ENCODE data around the gene RAB40A. TPM values are rescaled to one million over a fixed set of nuclear protein-coding genes. Genes with fewer than 3 reads are reported as not detected.
"Not testable (repeated sequence)": the region's sequence is repeated elsewhere in the genome, so short reads cannot be mapped to it uniquely, and the experiment has no call there.

The RAB40A gene
- total and polyA plus RNA-seq, 10 of the 15 experiments (the other 5 are each of a cell fraction or from before 2014, with no cell fraction given) = 0.10 to 0.42 (median 0.26) TPM

DNA sequence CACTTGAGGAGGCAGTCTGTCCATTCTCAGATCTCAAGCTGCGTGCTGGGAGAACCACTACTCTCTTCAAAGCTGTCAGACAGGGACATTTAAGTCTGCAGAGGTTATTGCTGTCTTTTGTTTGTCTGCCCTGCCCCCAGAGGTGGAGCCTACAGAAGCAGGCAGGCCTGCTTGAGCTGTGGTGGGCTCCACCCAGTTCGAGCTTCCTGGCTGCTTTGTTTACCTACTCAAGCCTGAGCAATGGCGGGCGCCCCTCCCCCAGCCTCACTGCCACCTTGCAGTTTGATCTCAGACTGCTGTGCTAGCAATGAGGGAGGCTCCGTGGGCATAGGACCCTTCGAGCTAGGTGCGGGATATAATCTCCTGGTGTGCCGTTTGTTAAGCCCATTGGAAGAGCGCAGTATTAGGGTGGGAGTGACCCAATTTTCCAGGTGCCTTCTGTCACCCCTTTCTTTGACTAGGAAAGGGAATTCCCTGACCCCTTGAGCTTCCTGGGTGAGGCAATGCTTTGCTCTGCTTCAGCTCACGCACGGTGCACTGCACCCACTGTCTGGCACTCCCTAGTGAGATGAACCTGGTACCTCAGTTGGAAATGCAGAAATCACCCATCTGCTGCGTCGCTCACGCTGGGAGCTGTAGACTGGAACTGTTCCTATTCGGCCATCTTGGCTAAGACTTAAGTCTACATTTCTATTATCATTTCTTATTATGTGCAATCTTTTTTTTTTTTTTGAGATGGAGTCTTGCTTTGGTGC is 59.1 kb downstream of the RAB40A start:
- H3K27me3 ChIP-seq (replicated peaks in 1 of 2; ENCODE audit: control insufficient read depth in 2 of 2, insufficient read depth in 2 of 2, low read length in 1 of 2); H3K4me1 ChIP-seq (ENCODE audit: control insufficient read depth, insufficient read depth, low read length); H4K20me1 ChIP-seq (ENCODE audit: control insufficient read depth, insufficient read depth); intact Hi-C loops (cut with micrococcal nuclease; ENCODE audit: unreplicated experiment); H3K36me3 ChIP-seq (ENCODE audit: control insufficient read depth in 2 of 2, insufficient read depth in 2 of 2, low read length in 1 of 2); DNase-seq (ENCODE audit: low read depth, low spot score); H3K27ac ChIP-seq (ENCODE audit: control insufficient read depth, insufficient read depth); POLR2A ChIA-PET; H3K79me2 ChIP-seq (ENCODE audit: control insufficient read depth, insufficient read depth, low read length); BruUV-seq (replicated peaks); H3K4me2 ChIP-seq (ENCODE audit: control insufficient read depth, insufficient read depth); ATAC-seq; H3K9ac ChIP-seq (ENCODE audit: control insufficient read depth, insufficient read depth, low read length); RAD21 ChIA-PET (ENCODE audit: unreplicated experiment); FAIRE-seq; H3K9me3 ChIP-seq (replicated peaks; ENCODE audit: control insufficient read depth, insufficient read depth, low read length); CTCF ChIA-PET; SMC1A ChIA-PET (ENCODE audit: uncharacterized antibody, unreplicated experiment); H2AFZ ChIP-seq (ENCODE audit: control insufficient read depth, low read depth, low read length); H3K4me3 ChIP-seq: not testable (repeated sequence)
- 58% methylated on average over 15 of the region's 15 CpGs for WGBS (ENCODE audit: insufficient coverage, insufficient replicate concordance, low lambda C conversion rate, missing lambda C conversion rate)
- in situ Hi-C loops (cut with MboI) = loop anchor here (10.0 kb wide), 1 partner anchor 115 kb away; no protein-coding TSS in a partner anchor

DNA sequence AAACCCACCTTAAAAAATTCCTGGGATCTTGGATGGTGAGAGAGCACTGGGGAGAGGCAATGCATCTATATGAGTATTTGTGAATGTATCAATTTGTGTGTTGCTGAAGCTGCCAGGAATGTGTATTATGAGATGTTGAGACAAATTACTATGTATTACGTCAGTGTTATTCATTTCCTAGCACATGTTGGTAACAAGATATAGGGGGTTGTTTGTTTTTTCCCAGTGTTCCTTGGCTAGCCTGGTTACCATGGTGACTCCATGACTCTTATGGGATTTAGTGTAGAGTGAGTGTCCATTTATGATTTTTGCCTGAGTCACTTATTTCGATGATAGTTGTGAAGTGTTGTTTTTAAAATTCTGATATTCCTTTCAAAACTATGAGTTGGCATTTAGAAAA is 65.6 kb downstream of the RAB40A start:
- in situ Hi-C loops (cut with MboI) = no loop called here
- ChIA-PET RAD21 (ENCODE audit: unreplicated experiment) (no interaction called here), POLR2A (no interaction called here), CTCF (no interaction called here), SMC1A (ENCODE audit: uncharacterized antibody, unreplicated experiment) (no interaction called here)
- Histone ChIP-seq H2AFZ (ENCODE audit: control insufficient read depth, low read depth, low read length) (no peak overlapping the region), H3K27me3 (replicated peaks in 1 of 2; ENCODE audit: control insufficient read depth in 2 of 2, insufficient read depth in 2 of 2, low read length in 1 of 2) (no peaks in the 10 kb centered on the region), H3K27ac (ENCODE audit: control insufficient read depth, insufficient read depth) (no peak overlapping the region), H3K4me3 (no peak overlapping the region), H3K79me2 (ENCODE audit: control insufficient read depth, insufficient read depth, low read length) (no peaks in the 10 kb centered on the region), H4K20me1 (ENCODE audit: control insufficient read depth, insufficient read depth) (no peaks in the 10 kb centered on the region), H3K4me1 (ENCODE audit: control insufficient read depth, insufficient read depth, low read length) (no peaks in the 10 kb centered on the region), H3K36me3 (ENCODE audit: control insufficient read depth in 2 of 2, insufficient read depth in 2 of 2, low read length in 1 of 2) (no peaks in the 10 kb centered on the region), H3K9ac (ENCODE audit: control insufficient read depth, insufficient read depth, low read length) (no peak overlapping the region), H3K4me2 (ENCODE audit: control insufficient read depth, insufficient read depth) (no peak overlapping the region), H3K9me3 (replicated peaks; ENCODE audit: control insufficient read depth, insufficient read depth, low read length) (no peaks in the 10 kb centered on the region)
- intact Hi-C loops (cut with micrococcal nuclease; ENCODE audit: unreplicated experiment) = no loop called here
- DNase-seq (ENCODE audit: low read depth, low spot score) (no peak), FAIRE-seq (no peak), ATAC-seq (no peak)
- TF ChIP-seq, protein P1, sequence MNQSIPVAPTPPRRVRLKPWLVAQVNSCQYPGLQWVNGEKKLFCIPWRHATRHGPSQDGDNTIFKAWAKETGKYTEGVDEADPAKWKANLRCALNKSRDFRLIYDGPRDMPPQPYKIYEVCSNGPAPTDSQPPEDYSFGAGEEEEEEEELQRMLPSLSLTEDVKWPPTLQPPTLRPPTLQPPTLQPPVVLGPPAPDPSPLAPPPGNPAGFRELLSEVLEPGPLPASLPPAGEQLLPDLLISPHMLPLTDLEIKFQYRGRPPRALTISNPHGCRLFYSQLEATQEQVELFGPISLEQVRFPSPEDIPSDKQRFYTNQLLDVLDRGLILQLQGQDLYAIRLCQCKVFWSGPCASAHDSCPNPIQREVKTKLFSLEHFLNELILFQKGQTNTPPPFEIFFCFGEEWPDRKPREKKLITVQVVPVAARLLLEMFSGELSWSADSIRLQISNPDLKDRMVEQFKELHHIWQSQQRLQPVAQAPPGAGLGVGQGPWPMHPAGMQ (IDR thresholded peaks at IDR 0.05; ENCODE audit: borderline replicate concordance) = no peak
- TF ChIP-seq NRF1 (conservative IDR thresholded peaks at IDR 0.05; ENCODE audit: low read depth, low read length) = no peak
- TF ChIP-seq MTA3 (IDR thresholded peaks at IDR 0.05; ENCODE audit: borderline replicate concordance, low read length) = no peak
- TF ChIP-seq GATAD2B (conservative IDR thresholded peaks at IDR 0.05; ENCODE audit: low read depth) = no peak
- no peak for TF ChIP-seq DPF2 (IDR thresholded peaks at IDR 0.05)
- no peak for TF ChIP-seq NBN (IDR thresholded peaks at IDR 0.05)
- TF ChIP-seq ASH2L (IDR thresholded peaks at IDR 0.05; ENCODE audit: borderline replicate concordance, low read depth) = no peak
- no peak for TF ChIP-seq BACH1 (IDR thresholded peaks at IDR 0.05; ENCODE audit: borderline replicate concordance)
- TF ChIP-seq MXI1 (IDR thresholded peaks at IDR 0.05; ENCODE audit: low read depth, low read length) = no peak
- TF ChIP-seq, protein P2, sequence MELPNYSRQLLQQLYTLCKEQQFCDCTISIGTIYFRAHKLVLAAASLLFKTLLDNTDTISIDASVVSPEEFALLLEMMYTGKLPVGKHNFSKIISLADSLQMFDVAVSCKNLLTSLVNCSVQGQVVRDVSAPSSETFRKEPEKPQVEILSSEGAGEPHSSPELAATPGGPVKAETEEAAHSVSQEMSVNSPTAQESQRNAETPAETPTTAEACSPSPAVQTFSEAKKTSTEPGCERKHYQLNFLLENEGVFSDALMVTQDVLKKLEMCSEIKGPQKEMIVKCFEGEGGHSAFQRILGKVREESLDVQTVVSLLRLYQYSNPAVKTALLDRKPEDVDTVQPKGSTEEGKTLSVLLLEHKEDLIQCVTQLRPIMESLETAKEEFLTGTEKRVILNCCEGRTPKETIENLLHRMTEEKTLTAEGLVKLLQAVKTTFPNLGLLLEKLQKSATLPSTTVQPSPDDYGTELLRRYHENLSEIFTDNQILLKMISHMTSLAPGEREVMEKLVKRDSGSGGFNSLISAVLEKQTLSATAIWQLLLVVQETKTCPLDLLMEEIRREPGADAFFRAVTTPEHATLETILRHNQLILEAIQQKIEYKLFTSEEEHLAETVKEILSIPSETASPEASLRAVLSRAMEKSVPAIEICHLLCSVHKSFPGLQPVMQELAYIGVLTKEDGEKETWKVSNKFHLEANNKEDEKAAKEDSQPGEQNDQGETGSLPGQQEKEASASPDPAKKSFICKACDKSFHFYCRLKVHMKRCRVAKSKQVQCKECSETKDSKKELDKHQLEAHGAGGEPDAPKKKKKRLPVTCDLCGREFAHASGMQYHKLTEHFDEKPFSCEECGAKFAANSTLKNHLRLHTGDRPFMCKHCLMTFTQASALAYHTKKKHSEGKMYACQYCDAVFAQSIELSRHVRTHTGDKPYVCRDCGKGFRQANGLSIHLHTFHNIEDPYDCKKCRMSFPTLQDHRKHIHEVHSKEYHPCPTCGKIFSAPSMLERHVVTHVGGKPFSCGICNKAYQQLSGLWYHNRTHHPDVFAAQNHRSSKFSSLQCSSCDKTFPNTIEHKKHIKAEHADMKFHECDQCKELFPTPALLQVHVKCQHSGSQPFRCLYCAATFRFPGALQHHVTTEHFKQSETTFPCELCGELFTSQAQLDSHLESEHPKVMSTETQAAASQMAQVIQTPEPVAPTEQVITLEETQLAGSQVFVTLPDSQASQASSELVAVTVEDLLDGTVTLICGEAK (IDR thresholded peaks at IDR 0.05; ENCODE audit: borderline replicate concordance) = no peak
- TF ChIP-seq HDAC2 (IDR thresholded peaks at IDR 0.05) = no peak
- no peak for TF ChIP-seq RCOR1 (conservative IDR thresholded peaks at IDR 0.05; ENCODE audit: low read depth, low read length)
- no peak for TF ChIP-seq JUND (IDR thresholded peaks at IDR 0.05; ENCODE audit: low read depth, low read length)
- BruUV-seq (replicated peaks) = no TSS peak
- 65% methylated on average over 2 of the region's 2 CpGs for WGBS (ENCODE audit: insufficient coverage, insufficient replicate concordance, low lambda C conversion rate, missing lambda C conversion rate)

Data from GM12878 (cell line).